Activated naive CD8-positive, alpha-beta T cell treated with anti-CD3 and anti-CD28 coated beads for 36 hours (primary cell): ENCODE measurements around the gene BST1. TPM values are rescaled to one million over a fixed set of nuclear protein-coding genes. Genes with fewer than 3 reads are reported as not detected.

Source experiments
- total RNA-seq, 2 experiments: library from RNA; stranded (reverse); gene quantifications; one replicate each; pipeline ENCODE4 v1.2.3, GENCODE V29; 2021

The BST1 gene
- total RNA-seq, 2 experiments from 2014 or later = 0.38 to 0.54 TPM

Other genes starting within 250 kb of the BST1 start
- gene CC2D2A, start 233.2 kb upstream of the BST1 start, total RNA-seq = not detected
- gene FBXL5, start 47.7 kb upstream of the BST1 start, total RNA-seq = 10 to 100 TPM; 30.3 to 31.0 TPM
- gene FAM200B, start 21.2 kb upstream of the BST1 start, total RNA-seq = 10 to 100 TPM; 13.1 to 15.0 TPM
- 10 to 100 TPM; 40.3 to 42.1 TPM for gene CD38, start 75.3 kb downstream of the BST1 start, total RNA-seq
- not detected for gene FGFBP1, start 235.7 kb downstream of the BST1 start, total RNA-seq